GM18907 (cell line): ENCODE measurements around the gene F2RL2.

Source experiments
- ATAC-seq: cut with Tn5 transposase; IDR thresholded peaks from one replicate; pipeline ENCODE4 v1.9.1; 2021; ENCODE audit warnings: mild to moderate bottlenecking, moderate library complexity; ENCODE audit not compliant: unreplicated experiment

F2RL2 gene

GRCh38 chr5:76590027-76590426, 33.2 kb downstream of the F2RL2 start:
- ATAC-seq, result peak; percentile 95

DNA sequence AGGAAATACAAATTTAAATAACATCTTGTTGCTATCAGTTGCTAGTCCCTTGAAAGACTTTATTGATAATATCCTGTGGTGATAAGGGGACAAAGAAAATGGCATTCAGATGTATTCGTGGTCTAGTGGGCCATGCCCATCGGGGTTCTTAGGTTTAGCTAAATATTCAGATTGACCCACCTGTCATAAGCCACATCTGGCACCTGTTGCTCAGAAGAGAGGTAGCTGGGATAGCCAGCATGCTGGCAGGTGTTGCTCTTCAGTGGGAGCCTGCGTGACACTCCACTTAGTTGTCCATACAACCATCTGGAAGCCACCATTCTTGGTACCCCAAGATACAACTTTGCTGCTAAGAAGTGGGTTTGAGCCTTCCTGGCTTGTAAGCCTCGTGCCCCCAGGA, 36.7 kb downstream of the F2RL2 start:
- ATAC-seq, result no peak

DNA sequence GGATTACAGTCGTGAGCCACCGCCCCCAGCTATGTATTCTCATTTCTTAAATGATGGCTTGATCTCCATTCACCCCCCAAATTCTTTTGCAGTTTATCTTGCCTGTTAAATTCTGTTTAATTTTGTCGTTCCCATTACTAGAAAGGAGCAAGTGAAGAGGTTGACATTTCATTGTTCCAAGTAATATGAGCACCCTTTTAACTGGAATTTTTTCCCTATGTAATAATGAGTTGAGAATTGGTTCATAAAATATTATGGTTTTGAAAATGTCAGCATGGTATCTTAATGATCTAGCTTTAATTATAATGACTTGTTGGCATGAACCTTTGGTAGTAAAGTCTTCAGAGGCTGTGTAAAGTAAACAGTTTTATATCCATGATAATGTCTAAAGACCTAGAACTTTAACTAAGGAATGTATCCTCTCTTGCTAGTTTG, 37.4 kb downstream of the F2RL2 start:
- no peak for ATAC-seq

GRCh38 chr5:76583163-76584047, 39.8 kb downstream of the F2RL2 start:
- ATAC-seq, result no peak

GRCh38 chr5:76582230-76583162, 40.7 kb downstream of the F2RL2 start:
- ATAC-seq, result peak; percentile 90

DNA sequence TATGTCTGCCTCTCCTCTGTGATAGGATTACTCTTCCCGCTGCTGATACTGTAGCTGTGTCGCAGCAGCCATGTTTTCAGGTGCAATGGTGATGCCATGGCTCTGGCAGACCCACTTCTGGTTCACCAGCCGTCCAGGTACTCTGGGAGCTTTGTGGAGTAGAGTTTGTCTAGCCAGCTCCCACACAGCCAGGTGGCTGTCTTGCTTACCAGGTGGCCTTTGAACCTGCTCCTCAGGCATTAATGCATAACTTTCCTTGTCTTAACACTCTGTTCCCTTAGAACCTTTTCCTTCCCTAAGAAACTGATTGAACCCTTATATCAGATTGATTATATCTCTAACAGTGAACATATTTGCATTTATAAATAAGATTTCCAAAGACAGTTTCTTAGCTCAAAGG, 42.2 kb downstream of the F2RL2 start:
- no peak for ATAC-seq

- ATAC-seq, result no peak
These were observed 43.9 kb downstream of the F2RL2 start for GRCh38 chr5:76579166-76579937.

- ATAC-seq, result no peak
These were observed 46.2 kb downstream of the F2RL2 start for GRCh38 chr5:76576996-76577395.

DNA sequence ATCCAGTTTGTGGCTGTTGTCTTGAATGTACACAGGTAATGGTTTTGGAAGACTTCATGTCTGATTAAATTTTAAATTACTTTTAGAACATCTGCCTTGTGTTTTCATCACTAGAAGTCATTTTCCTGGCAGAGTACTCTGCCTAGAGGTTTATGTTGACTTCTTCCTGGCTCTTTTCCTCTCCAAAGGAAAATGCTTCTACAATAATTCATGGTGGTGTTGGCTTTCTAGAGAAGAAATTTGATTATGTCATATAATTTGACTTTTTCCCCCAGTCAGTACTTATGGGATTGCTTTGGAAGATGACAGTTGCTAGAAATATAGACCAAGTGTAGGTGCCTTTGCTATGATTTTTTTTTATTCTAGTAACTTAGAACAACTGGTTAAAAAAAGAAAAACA, 46.8 kb downstream of the F2RL2 start:
- no peak for ATAC-seq

DNA sequence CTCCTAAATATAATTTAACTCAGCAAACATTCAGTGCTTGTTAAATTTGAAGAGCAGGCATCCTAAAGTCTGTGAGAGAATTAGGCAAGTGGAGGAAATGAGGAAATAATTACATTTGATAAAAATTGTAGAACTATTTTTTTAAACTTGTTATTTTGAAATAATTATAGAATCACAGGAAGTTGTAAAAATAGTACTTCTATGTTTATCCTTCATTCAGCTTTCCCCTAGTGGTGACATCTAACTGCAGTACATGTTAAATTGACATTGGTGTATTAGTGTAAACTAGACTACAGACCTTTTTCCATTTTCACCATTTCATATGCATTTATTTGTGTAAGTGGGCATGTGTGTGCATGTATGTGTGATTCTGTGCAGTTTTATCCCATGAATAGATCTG, 51.6 kb downstream of the F2RL2 start:
- ATAC-seq, result no peak

DNA sequence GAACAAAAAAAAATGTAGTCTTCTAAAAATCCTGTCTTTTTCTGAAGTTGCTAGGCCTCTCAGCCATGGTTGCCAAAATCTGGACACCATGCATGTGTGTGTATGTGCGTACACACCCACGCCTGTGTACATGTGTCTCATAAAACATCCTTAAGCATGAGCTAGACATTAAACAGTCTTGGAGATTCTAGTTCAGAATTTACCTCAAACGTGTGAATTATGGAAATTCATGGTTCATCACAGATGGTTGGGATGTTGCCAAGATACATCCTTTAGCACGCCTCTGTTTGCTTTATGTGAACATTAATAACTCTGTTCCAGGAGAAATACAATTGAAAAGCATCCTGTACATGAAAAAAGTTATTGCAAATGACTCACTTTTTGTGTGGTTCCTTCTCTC, 53.0 kb downstream of the F2RL2 start:
- ATAC-seq, result no peak
